K562 (cell line): ENCODE data around the gene ZFP69. TPM values are rescaled to one million over a fixed set of nuclear protein-coding genes. Genes with fewer than 3 reads are reported as not detected.

Experiments
- BCLAF1 ChIP-seq, 2 experiments: fragments of 450-650 bp in 1 of 2; IDR thresholded peaks; 2 replicates each; pipeline ENCODE4 v1.6.1; 2011 to 2017; ENCODE audit warnings: low read depth in 2 of 2, antibody characterized with exemption in 1 of 2, borderline replicate concordance in 1 of 2, low read length in 1 of 2, mild to moderate bottlenecking in 1 of 2, mixed read lengths in 1 of 2; ENCODE audit not compliant: control insufficient read depth in 1 of 2
- CTBP1 ChIP-seq: fragments of 450-650 bp; IDR thresholded peaks from 2 replicates; pipeline ENCODE4 v1.6.1; 2016; ENCODE audit warnings: borderline replicate concordance
- DLX4 ChIP-seq: fragments of 250-450 bp; sonication (Bioruptor Pico); IDR thresholded peaks from 2 replicates; pipeline ENCODE4 v1.6.1; 2021; ENCODE audit warnings: mild to moderate bottlenecking
- EHMT2 ChIP-seq: fragments of 450-650 bp; IDR thresholded peaks from 2 replicates; pipeline ENCODE4 v1.6.1; 2018; ENCODE audit warnings: antibody characterized with exemption
- ETS2 ChIP-seq: IDR thresholded peaks from 2 replicates; pipeline ENCODE4 v1.6.1; 2016; ENCODE audit warnings: borderline replicate concordance, missing genetic modification characterization, mild to moderate bottlenecking, moderate library complexity, missing compliant biosample characterization; ENCODE audit not compliant: poor library complexity, severe bottlenecking
- HCFC1 ChIP-seq: IDR thresholded peaks from 2 replicates; pipeline ENCODE4 v1.6.1; 2012; ENCODE audit warnings: low read depth, low read length, improper control_type of control experiment
- HDAC3 ChIP-seq: fragments of 450-650 bp; IDR thresholded peaks from 2 replicates; pipeline ENCODE4 v1.6.1; 2018; ENCODE audit warnings: borderline replicate concordance, mild to moderate bottlenecking, moderate library complexity; ENCODE audit not compliant: partially characterized antibody
- HMG20B ChIP-seq: fragments of 250-450 bp; sonication (Bioruptor Pico); IDR thresholded peaks from 2 replicates; pipeline ENCODE4 v1.5.0; 2021; ENCODE audit warnings: mild to moderate bottlenecking
- HNRNPL ChIP-seq: fragments of 200-400 bp; formaldehyde crosslinking; IDR thresholded peaks from 2 replicates; pipeline ENCODE4 v1.6.1; 2017; ENCODE audit warnings: low read depth, mild to moderate bottlenecking, low read length
- ILF3 ChIP-seq: fragments of 450-650 bp; IDR thresholded peaks from 2 replicates; pipeline ENCODE4 v1.6.1; 2018; ENCODE audit warnings: antibody characterized with exemption, mild to moderate bottlenecking, moderate library complexity, borderline replicate concordance
- KHSRP ChIP-seq: fragments of 450-650 bp; IDR thresholded peaks from 2 replicates; pipeline ENCODE4 v1.6.1; 2017
- PCBP2 ChIP-seq: fragments of 200-400 bp; formaldehyde crosslinking; IDR thresholded peaks from 2 replicates; pipeline ENCODE4 v1.6.1; 2018; ENCODE audit warnings: low read length, low read depth, mild to moderate bottlenecking, moderate library complexity; ENCODE audit not compliant: poor library complexity, severe bottlenecking
- PTTG1 ChIP-seq: fragments of 450-650 bp; IDR thresholded peaks from 2 replicates; pipeline ENCODE4 v1.6.1; 2016; ENCODE audit warnings: low read depth, mild to moderate bottlenecking, missing genetic modification characterization, missing compliant biosample characterization
- PYGO2 ChIP-seq: fragments of 450-650 bp; IDR thresholded peaks from 2 replicates; pipeline ENCODE4 v1.6.1; 2016; ENCODE audit warnings: mild to moderate bottlenecking, missing genetic modification characterization, moderate library complexity, missing compliant biosample characterization
- RBFOX2 ChIP-seq: fragments of 200-400 bp; formaldehyde crosslinking; IDR thresholded peaks from 2 replicates; pipeline ENCODE4 v1.6.1; 2017; ENCODE audit warnings: low read depth, mild to moderate bottlenecking, low read length, moderate library complexity
- SMARCA4 ChIP-seq: fragments of 450-650 bp; IDR thresholded peaks from 2 replicates; pipeline ENCODE4 v1.6.1; 2016
- SNIP1 ChIP-seq: fragments of 450-650 bp; IDR thresholded peaks from 2 replicates; pipeline ENCODE4 v1.7.1; 2017; ENCODE audit warnings: low read depth, mild to moderate bottlenecking
- YY1 ChIP-seq, 3 experiments: IDR thresholded peaks; 2 replicates each; pipeline ENCODE4 v1.6.1; 2011; ENCODE audit warnings: low read length in 2 of 3, mild to moderate bottlenecking in 2 of 3, moderate library complexity in 2 of 3, borderline replicate concordance in 1 of 3, control low read depth in 1 of 3, low read depth in 1 of 3; ENCODE audit not compliant: insufficient read depth in 3 of 3, insufficient replicate concordance in 2 of 3, control insufficient read depth in 1 of 3, insufficient read length in 1 of 3; ENCODE audit errors: extremely low read depth in 1 of 3
- ZEB2 ChIP-seq: fragments of 450-650 bp; IDR thresholded peaks from 2 replicates; pipeline ENCODE4 v1.6.1; 2016
- ZNF311 ChIP-seq: fragments of 250-450 bp; sonication (Bioruptor Pico); IDR thresholded peaks from 2 replicates; pipeline ENCODE4 v1.4.0; 2020; ENCODE audit warnings: mild to moderate bottlenecking, moderate library complexity
- ZNF699 ChIP-seq: fragments of 250-450 bp; sonication (Bioruptor Pico); IDR thresholded peaks from 2 replicates; pipeline ENCODE4 v1.8.0; 2021; ENCODE audit warnings: mild to moderate bottlenecking, moderate library complexity; ENCODE audit not compliant: insufficient replicate concordance
- ZSCAN29 ChIP-seq: fragments of 450-650 bp; IDR thresholded peaks from 2 replicates; pipeline ENCODE4 v1.6.1; 2017
- polyA plus RNA-seq, 8 experiments: library from polyadenylated mRNA; depleted of rRNA in 4 of 8; stranded (reverse) in 5 of 8; unstranded in 3 of 8; fragments of >200 nt; fragmentation: Nextera tagmentation in 2 of 8; fragmentation: Illumina TruSeq in 1 of 8; extraction: Ambion mirVana in 2 of 8; extraction: Trizol in 1 of 8; gene quantifications; 2 replicates each; pipeline versions ENCODE4 v1.2.1 to v1.2.3, GENCODE V29; 2011 to 2014; ENCODE audit warnings: inconsistent platforms in 1 of 8, missing spikeins in 1 of 8
- total RNA-seq, 7 experiments: library from RNA; depleted of rRNA in 6 of 7; stranded (reverse); fragments of >200 nt in 6 of 7; fragmentation: Illumina TruSeq in 2 of 7; extraction: Trizol in 2 of 7; gene quantifications; 2 replicates each; pipeline versions ENCODE4 v1.2.1 to v1.2.3, GENCODE V29; 2011 to 2021; ENCODE audit warnings: low replicate concordance in 1 of 7
- TF ChIP-seq, protein P1 (sequence below): sonication (generic); formaldehyde crosslinking; IDR thresholded peaks from 2 replicates; pipeline ENCODE4 v1.8.0; 2022; ENCODE audit warnings: missing genetic modification reagents, mild to moderate bottlenecking, borderline replicate concordance

The ZFP69 gene
- total and polyA plus RNA-seq, 9 of the 15 experiments (the other 6 are each of a cell fraction or from before 2014, with no cell fraction given) = 2.0 to 8.4 (median 5.7) TPM

- TF ChIP-seq PCBP2 = no peak
- TF ChIP-seq YY1 (IDR thresholded peaks at IDR 0.05; ENCODE audit: borderline replicate concordance in 1 of 3, control insufficient read depth in 1 of 3, extremely low read depth in 1 of 3, insufficient read depth in 3 of 3, insufficient read length in 1 of 3, insufficient replicate concordance in 2 of 3, low read depth in 1 of 3, low read length in 2 of 3) = peak in 1 of 3 experiments; percentile 79
- peak; percentile 53; the same call in 1 of the 2 replicates for TF ChIP-seq ILF3
- no peak for TF ChIP-seq PYGO2
- TF ChIP-seq CTBP1 = 0 out of 2 replicates have a peak, but pooled peaks have one; percentile 7
- TF ChIP-seq ZEB2 = no peak
- TF ChIP-seq ETS2 (tag) = no peak
- TF ChIP-seq KHSRP = peak; percentile 49; the same call in 1 of the 2 replicates
- TF ChIP-seq ZSCAN29 = 0 out of 2 replicates have a peak, but pooled peaks have one; percentile 33
- 0 out of 2 replicates have a peak, but pooled peaks have one; percentile 37 for TF ChIP-seq SNIP1
- no peak for TF ChIP-seq HMG20B
- TF ChIP-seq PTTG1 (tag) = no peak
- no peak for TF ChIP-seq HCFC1
- no peak for TF ChIP-seq HNRNPL
- peak; percentile 50 for TF ChIP-seq SMARCA4
- TF ChIP-seq ZNF699 (CRISPR knock-in tag) = no peak
- TF ChIP-seq RBFOX2 = no peak
- TF ChIP-seq HDAC3 = peak; percentile 35
- no peak for TF ChIP-seq ZNF311 (CRISPR knock-in tag)
- no peak for TF ChIP-seq BCLAF1 (IDR thresholded peaks at IDR 0.05; ENCODE audit: borderline replicate concordance in 1 of 2, control insufficient read depth in 1 of 2, low read depth in 2 of 2, low read length in 1 of 2)
- TF ChIP-seq DLX4 (CRISPR knock-in tag) = no peak
- peak; percentile 96 for TF ChIP-seq EHMT2
- TF ChIP-seq, protein P1, sequence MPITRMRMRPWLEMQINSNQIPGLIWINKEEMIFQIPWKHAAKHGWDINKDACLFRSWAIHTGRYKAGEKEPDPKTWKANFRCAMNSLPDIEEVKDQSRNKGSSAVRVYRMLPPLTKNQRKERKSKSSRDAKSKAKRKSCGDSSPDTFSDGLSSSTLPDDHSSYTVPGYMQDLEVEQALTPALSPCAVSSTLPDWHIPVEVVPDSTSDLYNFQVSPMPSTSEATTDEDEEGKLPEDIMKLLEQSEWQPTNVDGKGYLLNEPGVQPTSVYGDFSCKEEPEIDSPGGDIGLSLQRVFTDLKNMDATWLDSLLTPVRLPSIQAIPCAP (CRISPR knock-in tag) = no peak
These were observed 53.8 kb downstream of the ZFP69 start (continued) for GRCh38 chr1:40530735-40531380.
